Adrenal gland (tissue), 5 donors: ENCODE measurements around the gene OR14I1.

ENCODE experiments used
- POLR2A ChIP-seq, 2 donors: fragments of 450-650 bp; IDR thresholded peaks; one replicate each; pipeline ENCODE4 v1.6.1; 2017; ENCODE audit warnings: antibody characterized with exemption in 2 of 2, mild to moderate bottlenecking in 2 of 2, moderate library complexity in 1 of 2
- TF ChIP-seq, protein P1 (sequence below), 6 experiments: fragments of 450-650 bp in 4 of 6; fragments of 200-600 bp in 2 of 6; sonication (generic) in 1 of 6; IDR thresholded peaks; 1 replicate in 5 of 6; 2 replicates in 1 of 6; pipeline versions ENCODE4 v1.5.1 to v1.8.0; 2016 to 2021; ENCODE audit warnings: antibody characterized with exemption in 6 of 6, mild to moderate bottlenecking in 2 of 6, moderate library complexity in 1 of 6
- donor health status: DM: no; HTN: no; CAD: no.

DNA sequence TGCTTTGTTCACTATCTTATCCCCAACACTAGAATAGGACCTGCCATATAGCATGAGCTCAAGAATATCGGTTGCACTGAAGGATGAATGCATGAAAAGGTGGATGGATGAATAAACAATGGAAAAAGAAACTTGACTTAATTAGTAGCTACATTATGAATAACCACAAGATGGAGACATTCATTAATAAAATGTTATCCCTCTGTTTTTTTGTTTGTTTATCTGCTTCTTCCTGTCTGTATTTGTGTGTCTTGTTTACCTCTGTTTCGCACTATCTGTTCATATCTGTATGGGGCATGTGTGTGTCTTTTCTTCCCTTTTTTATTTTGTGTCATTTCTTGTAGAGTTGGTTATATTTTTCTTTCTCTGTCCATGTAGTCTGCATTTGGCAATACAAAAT is 1.1 kb upstream of the OR14I1 start:
- TF ChIP-seq, protein P1, sequence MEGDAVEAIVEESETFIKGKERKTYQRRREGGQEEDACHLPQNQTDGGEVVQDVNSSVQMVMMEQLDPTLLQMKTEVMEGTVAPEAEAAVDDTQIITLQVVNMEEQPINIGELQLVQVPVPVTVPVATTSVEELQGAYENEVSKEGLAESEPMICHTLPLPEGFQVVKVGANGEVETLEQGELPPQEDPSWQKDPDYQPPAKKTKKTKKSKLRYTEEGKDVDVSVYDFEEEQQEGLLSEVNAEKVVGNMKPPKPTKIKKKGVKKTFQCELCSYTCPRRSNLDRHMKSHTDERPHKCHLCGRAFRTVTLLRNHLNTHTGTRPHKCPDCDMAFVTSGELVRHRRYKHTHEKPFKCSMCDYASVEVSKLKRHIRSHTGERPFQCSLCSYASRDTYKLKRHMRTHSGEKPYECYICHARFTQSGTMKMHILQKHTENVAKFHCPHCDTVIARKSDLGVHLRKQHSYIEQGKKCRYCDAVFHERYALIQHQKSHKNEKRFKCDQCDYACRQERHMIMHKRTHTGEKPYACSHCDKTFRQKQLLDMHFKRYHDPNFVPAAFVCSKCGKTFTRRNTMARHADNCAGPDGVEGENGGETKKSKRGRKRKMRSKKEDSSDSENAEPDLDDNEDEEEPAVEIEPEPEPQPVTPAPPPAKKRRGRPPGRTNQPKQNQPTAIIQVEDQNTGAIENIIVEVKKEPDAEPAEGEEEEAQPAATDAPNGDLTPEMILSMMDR (IDR thresholded peaks at IDR 0.05): peak in 3 of 6 experiments; percentile 37 to 53 (median 38)
- TF ChIP-seq POLR2A (IDR thresholded peaks at IDR 0.05): no peak
